SU-DHL-6 (cell line): Measurements from ENCODE around the gene SPOCK3.

ENCODE experiments used
- H2AFZ ChIP-seq: fragments of 200-600 bp; sonication (generic); 2 replicates; pipeline ENCODE4 v1.6.1; 2014; ENCODE audit warnings: low read depth, mild to moderate bottlenecking, moderate library complexity, mixed read lengths, antibody characterized with exemption, low read length; ENCODE audit not compliant: severe bottlenecking
- H3F3A ChIP-seq: fragments of 200-600 bp; shearing (Covaris generic); 2 replicates; pipeline ENCODE4 v1.6.0; 2016; ENCODE audit warnings: antibody characterized with exemption, mild to moderate bottlenecking; ENCODE audit not compliant: insufficient read depth
- H3K27ac ChIP-seq: fragments of 200-600 bp; sonication (generic); 2 replicates; pipeline ENCODE4 v1.5.1; 2016; ENCODE audit warnings: low read depth, mild to moderate bottlenecking, low read length, moderate library complexity, mixed read lengths
- H3K27me3 ChIP-seq: fragments of 200-600 bp; sonication (generic), shearing (Covaris generic); 2 replicates; pipeline ENCODE4 v1.6.0; 2014; ENCODE audit warnings: mild to moderate bottlenecking, low read length
- H3K36me3 ChIP-seq: fragments of 200-600 bp; sonication (generic); 2 replicates; pipeline ENCODE4 v1.6.1; 2014; ENCODE audit warnings: mild to moderate bottlenecking, low read length, mixed read lengths
- H3K4me2 ChIP-seq: fragments of 300-600, 200-600 bp; shearing (Covaris generic), sonication (generic); 2 replicates; pipeline ENCODE4 v1.6.0; 2014; ENCODE audit warnings: low read length, low read depth, mild to moderate bottlenecking; ENCODE audit not compliant: poor library complexity, severe bottlenecking
- H3K4me3 ChIP-seq: fragments of 200-600 bp; sonication (generic); 2 replicates; pipeline ENCODE4 v1.5.1; 2014; ENCODE audit warnings: antibody characterized with exemption, low read length, mild to moderate bottlenecking, mixed read lengths; ENCODE audit not compliant: insufficient read depth, poor library complexity, severe bottlenecking
- H3K79me2 ChIP-seq: fragments of 200-600 bp; sonication (generic); 2 replicates; pipeline ENCODE4 v1.6.1; 2014; ENCODE audit warnings: mild to moderate bottlenecking, low read length, moderate library complexity; ENCODE audit not compliant: insufficient read depth
- H3K9ac ChIP-seq: fragments of 200-600 bp; sonication (generic); 2 replicates; pipeline ENCODE4 v1.7.0; 2014; ENCODE audit warnings: mild to moderate bottlenecking, low read length
- H3K9me2 ChIP-seq: fragments of 200-600 bp; sonication (generic); replicated peaks from 2 replicates; pipeline ENCODE4 v1.6.1; 2014; ENCODE audit warnings: low read length; ENCODE audit not compliant: insufficient read depth
- H3K9me3 ChIP-seq: fragments of 200-600 bp; sonication (generic); 2 replicates; pipeline ENCODE4 v1.6.1; 2014; ENCODE audit warnings: low read length, mixed read lengths; ENCODE audit not compliant: insufficient read depth
- H4K20me1 ChIP-seq: fragments of 200-600 bp; sonication (generic); 2 replicates; pipeline ENCODE4 v1.6.1; 2014; ENCODE audit warnings: low read depth, mild to moderate bottlenecking, antibody characterized with exemption, low read length, moderate library complexity, mixed read lengths
- CTCF ChIP-seq: fragments of 200-600 bp; sonication (generic); IDR thresholded peaks from one replicate; pipeline ENCODE4 v1.5.1; 2017; ENCODE audit warnings: antibody characterized with exemption, mild to moderate bottlenecking, low read length, moderate library complexity; ENCODE audit not compliant: insufficient read depth, poor library complexity, severe bottlenecking
- EZH2phosphoT487 ChIP-seq: fragments of 200-600 bp; sonication (generic), shearing (Covaris generic); conservative IDR thresholded peaks from 2 replicates; pipeline ENCODE4 v1.6.1; 2018; ENCODE audit warnings: mild to moderate bottlenecking, antibody characterized with exemption, low read length, moderate library complexity, mixed read lengths

Gene SPOCK3

GRCh38 chr4:166887457-166887856 lies 346.8 kb downstream of the SPOCK3 start:
- H3K4me2 ChIP-seq: no peak overlapping the region
- no peak overlapping the region for H2AFZ ChIP-seq
- peaks cover 3% of the 10 kb centered on the region; the same call in 1 of the 2 replicates for H3K36me3 ChIP-seq
- no peaks in the 10 kb centered on the region for H3K27me3 ChIP-seq
- no peak for TF ChIP-seq CTCF
- no peak for TF ChIP-seq EZH2phosphoT487
- no peak overlapping the region for H3K27ac ChIP-seq
- H3K4me3 ChIP-seq: no peak overlapping the region
- H3F3A ChIP-seq: no peaks in the 10 kb centered on the region
- no peak overlapping the region for H3K9ac ChIP-seq
- H3K79me2 ChIP-seq: no peaks in the 10 kb centered on the region
- no peaks in the 10 kb centered on the region for H4K20me1 ChIP-seq
- H3K9me3 ChIP-seq: no peaks in the 10 kb centered on the region
- no peaks in the 10 kb centered on the region for H3K9me2 ChIP-seq

- Histone ChIP-seq H3K4me2 (no peak overlapping the region), H3F3A (no peaks in the 10 kb centered on the region), H3K9me3 (no peaks in the 10 kb centered on the region), H3K27me3 (no peaks in the 10 kb centered on the region), H2AFZ (peak overlapping the region; percentile 47), H3K79me2 (no peaks in the 10 kb centered on the region), H3K9me2 (no peaks in the 10 kb centered on the region), H4K20me1 (no peaks in the 10 kb centered on the region), H3K9ac (no peak overlapping the region), H3K4me3 (no peak overlapping the region), H3K36me3 (peaks cover 3% of the 10 kb centered on the region; the same call in 1 of the 2 replicates), H3K27ac (no peak overlapping the region)
- TF ChIP-seq CTCF (no peak), EZH2phosphoT487 (no peak)
These were observed 347.6 kb downstream of the SPOCK3 start for GRCh38 chr4:166886718-166887117.

GRCh38 chr4:166882221-166882620 lies 352.1 kb downstream of the SPOCK3 start:
- Histone ChIP-seq H3K9ac (no peak overlapping the region), H3K4me2 (no peak overlapping the region), H4K20me1 (no peaks in the 10 kb centered on the region), H3K9me2 (no peaks in the 10 kb centered on the region), H3F3A (no peaks in the 10 kb centered on the region), H3K36me3 (peaks cover 3% of the 10 kb centered on the region; the same call in 1 of the 2 replicates), H3K27me3 (no peaks in the 10 kb centered on the region), H2AFZ (no peak overlapping the region), H3K9me3 (no peaks in the 10 kb centered on the region), H3K27ac (no peak overlapping the region), H3K79me2 (no peaks in the 10 kb centered on the region), H3K4me3 (no peak overlapping the region)
- TF ChIP-seq EZH2phosphoT487 (no peak), CTCF (no peak)
